Measurements from ENCODE around the gene WAS.

DNA sequence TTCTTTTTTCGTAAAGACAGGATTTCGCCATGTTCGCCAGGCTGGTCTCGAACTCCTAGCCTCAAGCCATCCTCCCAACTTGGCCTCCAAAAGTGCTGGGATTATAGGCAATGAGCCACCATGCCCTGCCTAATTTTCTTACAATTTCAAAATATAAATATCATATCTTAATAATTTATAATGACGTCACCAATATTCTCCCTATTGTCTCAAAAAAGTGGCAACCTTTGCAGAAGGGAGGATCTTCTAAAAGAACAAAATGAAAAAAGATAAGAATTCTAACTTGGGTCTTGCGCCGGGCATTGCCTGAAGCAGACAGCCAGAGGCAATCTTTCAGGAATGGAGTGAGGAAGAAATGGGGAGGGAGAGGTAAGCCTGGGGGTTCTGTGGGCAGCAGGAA is 37.9 kb upstream of the WAS start:
- TF ChIP-seq SMC3 (IDR thresholded peaks at IDR 0.05): no peak
- TF ChIP-seq MAX (IDR thresholded peaks at IDR 0.05): no peak

Measured in A549 (cell line).